H1 (cell line): ENCODE results near the gene GAPT. TPM values are rescaled to one million over a fixed set of nuclear protein-coding genes. Genes with fewer than 3 reads are reported as not detected.

Source experiments
- CTCF ChIA-PET: fragments of 300-600 bp; sonication (Branson Sonifier 250); formaldehyde crosslinking; loops from one replicate; lab custom pipeline; 2021; ENCODE audit not compliant: partially characterized antibody; lab: Charles Lee
- POLR2A ChIA-PET: fragments of 300-600 bp; sonication (Branson Sonifier 250); formaldehyde crosslinking; loops from one replicate; lab custom pipeline; 2021; ENCODE audit warnings: inconsistent platforms; ENCODE audit not compliant: partially characterized antibody; lab: Charles Lee
- DNase-seq, 2 experiments: peaks; one replicate each; pipeline versions ENCODE4 v3.0.0 to v3.0.0-alpha.2; 2010 to 2022; ENCODE audit warnings: low spot score in 2 of 2, low read depth in 1 of 2, mixed read lengths in 1 of 2
- FAIRE-seq: peaks from 2 replicates; lab custom pipeline; 2011; peaks lifted over from hg19 to GRCh38; lab: Jason Lieb, UNC
- H2AFZ ChIP-seq: 2 replicates; pipeline ENCODE4 v1.8.1; 2012; ENCODE audit warnings: low read length, inconsistent platforms
- H2AK5ac ChIP-seq: 2 replicates; pipeline ENCODE4 v1.6.1; 2013; ENCODE audit warnings: low read depth, low read length
- H2BK120ac ChIP-seq: replicated peaks from 2 replicates; pipeline ENCODE3; 2013; ENCODE audit warnings: low read depth, low read length, inconsistent platforms
- H2BK12ac ChIP-seq: 2 replicates; pipeline ENCODE4 v1.6.1; 2013; ENCODE audit warnings: low read depth, low read length
- H2BK15ac ChIP-seq: 2 replicates; pipeline ENCODE4 v1.6.1; 2013; ENCODE audit warnings: low read length
- H2BK20ac ChIP-seq: 2 replicates; pipeline ENCODE4 v1.6.1; 2013; ENCODE audit warnings: low read length
- H2BK5ac ChIP-seq: 2 replicates; pipeline ENCODE4 v1.6.1; 2013; ENCODE audit warnings: low read depth, low read length
- H3K14ac ChIP-seq: 2 replicates; pipeline ENCODE4 v1.6.1; 2013; ENCODE audit warnings: inconsistent platforms; ENCODE audit not compliant: insufficient read length
- H3K18ac ChIP-seq: 2 replicates; pipeline ENCODE4 v1.6.1; 2013; ENCODE audit warnings: low read length; ENCODE audit errors: extremely low read depth
- H3K23ac ChIP-seq: 2 replicates; pipeline ENCODE4 v1.6.1; 2013; ENCODE audit warnings: inconsistent platforms; ENCODE audit not compliant: insufficient read length
- H3K23me2 ChIP-seq: 2 replicates; pipeline ENCODE4 v1.6.1; 2013; ENCODE audit warnings: low read depth, low read length
- H3K27ac ChIP-seq: 2 replicates; pipeline ENCODE4 v1.6.1; 2011; ENCODE audit warnings: low read depth, low read length, inconsistent platforms
- H3K27me3 ChIP-seq, 4 experiments: replicated peaks in 1 of 4; 1 replicate in 1 of 4; 2 replicates in 3 of 4; pipeline versions ENCODE4 v1.6.1 to v1.8.1; 2011 to 2013; ENCODE audit warnings: low read length in 3 of 4, mild to moderate bottlenecking in 3 of 4, inconsistent platforms in 2 of 4, mixed read lengths in 2 of 4, moderate library complexity in 1 of 4; ENCODE audit not compliant: control insufficient read depth in 3 of 4, insufficient read depth in 3 of 4; ENCODE audit errors: extremely low read depth in 1 of 4
- H3K36me3 ChIP-seq, 4 experiments: 2 replicates each; pipeline versions ENCODE4 v1.6.1 to v1.8.1; 2011 to 2013; ENCODE audit warnings: mild to moderate bottlenecking in 4 of 4, low read length in 3 of 4, moderate library complexity in 2 of 4, control low read depth in 1 of 4, inconsistent platforms in 1 of 4; ENCODE audit not compliant: insufficient read depth in 4 of 4, control insufficient read depth in 2 of 4
- H3K4ac ChIP-seq: replicated peaks from 2 replicates; pipeline ENCODE3; 2013; ENCODE audit warnings: low read length, low read depth, mixed read lengths, inconsistent platforms; ENCODE audit not compliant: insufficient read length
- H3K4me1 ChIP-seq, 4 experiments: replicated peaks in 1 of 4; 1 replicate in 1 of 4; 2 replicates in 3 of 4; pipeline versions ENCODE4 v1.6.1 to v1.8.1; 2011 to 2013; ENCODE audit warnings: low read length in 3 of 4, inconsistent platforms in 2 of 4, mixed read lengths in 1 of 4; ENCODE audit not compliant: insufficient read depth in 4 of 4, control insufficient read depth in 3 of 4
- H3K4me2 ChIP-seq, 2 experiments: 2 replicates each; pipeline versions ENCODE4 v1.6.1 to v1.8.1; 2011 to 2013; ENCODE audit warnings: low read depth in 2 of 2, low read length in 2 of 2, control low read depth in 1 of 2, inconsistent platforms in 1 of 2, mild to moderate bottlenecking in 1 of 2; ENCODE audit not compliant: insufficient read depth in 1 of 2
- H3K4me3 ChIP-seq, 4 experiments: fragments of 200-600, 300-600 bp in 1 of 4; sonication (generic), shearing (Covaris generic), sonication (Bioruptor Twin) in 1 of 4; 2 replicates each; pipeline versions ENCODE4 v1.5.1 to v1.8.1; 2011 to 2016; ENCODE audit warnings: low read length in 4 of 4, low read depth in 3 of 4, control low read depth in 2 of 4, inconsistent platforms in 2 of 4, mild to moderate bottlenecking in 2 of 4, mixed read lengths in 1 of 4, moderate library complexity in 1 of 4; ENCODE audit not compliant: insufficient read depth in 2 of 4; ENCODE audit errors: extremely low read depth in 1 of 4
- H3K56ac ChIP-seq: replicated peaks from 2 replicates; pipeline ENCODE3; 2013; ENCODE audit warnings: low read depth, mild to moderate bottlenecking, mixed read lengths, low read length, inconsistent platforms; ENCODE audit not compliant: insufficient read length
- H3K79me1 ChIP-seq: 2 replicates; pipeline ENCODE4 v1.6.1; 2013; ENCODE audit warnings: low read depth, low read length, control low read depth
- H3K79me2 ChIP-seq, 2 experiments: 2 replicates each; pipeline versions ENCODE4 v1.6.1 to v1.8.1; 2012 to 2013; ENCODE audit warnings: low read length in 2 of 2, mild to moderate bottlenecking in 2 of 2, inconsistent platforms in 1 of 2; ENCODE audit not compliant: insufficient read depth in 2 of 2, control insufficient read depth in 1 of 2
- H3K9ac ChIP-seq, 4 experiments: replicated peaks in 1 of 4; 1 replicate in 1 of 4; 2 replicates in 3 of 4; pipeline versions ENCODE4 v1.6.1 to v1.8.1; 2011 to 2013; ENCODE audit warnings: low read depth in 3 of 4, low read length in 3 of 4, control low read depth in 2 of 4, mild to moderate bottlenecking in 2 of 4, moderate library complexity in 2 of 4, inconsistent platforms in 1 of 4; ENCODE audit errors: extremely low read depth in 1 of 4
- H3K9me3 ChIP-seq, 2 experiments: 2 replicates each; pipeline versions ENCODE4 v1.6.1 to v1.8.1; 2012 to 2013; ENCODE audit warnings: mild to moderate bottlenecking in 2 of 2, moderate library complexity in 2 of 2, control low read depth in 1 of 2, inconsistent platforms in 1 of 2, low read depth in 1 of 2, low read length in 1 of 2, mixed read lengths in 1 of 2; ENCODE audit not compliant: insufficient read depth in 2 of 2
- H4K20me1 ChIP-seq, 2 experiments: replicated peaks in 1 of 2; 2 replicates each; pipeline versions ENCODE3 to v1.8.1; 2011 to 2013; ENCODE audit warnings: inconsistent platforms in 2 of 2, low read length in 2 of 2, mild to moderate bottlenecking in 1 of 2; ENCODE audit not compliant: insufficient read depth in 2 of 2, control insufficient read depth in 1 of 2
- H4K5ac ChIP-seq: 2 replicates; pipeline ENCODE4 v1.6.1; 2013; ENCODE audit warnings: low read length, low read depth, mixed read lengths, inconsistent platforms; ENCODE audit not compliant: insufficient read length
- H4K8ac ChIP-seq: 2 replicates; pipeline ENCODE4 v1.8.0; 2013; ENCODE audit warnings: mild to moderate bottlenecking, moderate library complexity, low read length, inconsistent platforms; ENCODE audit not compliant: insufficient read depth; ENCODE audit errors: extremely low read depth
- H4K91ac ChIP-seq: replicated peaks from 2 replicates; pipeline ENCODE3; 2013; ENCODE audit warnings: low read length, mixed read lengths, inconsistent platforms; ENCODE audit not compliant: insufficient read length
- RAD21 ChIP-seq, 2 experiments: IDR thresholded peaks in 1 of 2; conservative IDR thresholded peaks in 1 of 2; 2 replicates each; pipeline ENCODE4 v1.6.1; 2011; ENCODE audit warnings: low read depth in 2 of 2, low read length in 2 of 2, improper control_type of control experiment in 1 of 2, inconsistent platforms in 1 of 2, mild to moderate bottlenecking in 1 of 2, moderate library complexity in 1 of 2
- TBP ChIP-seq: IDR thresholded peaks from 2 replicates; pipeline ENCODE4 v1.6.1; 2011; ENCODE audit warnings: low read depth, low read length, improper control_type of control experiment
- WGBS, 2 experiments: shearing (Covaris generic) in 1 of 2; methylation state at CpG; one replicate each; pipeline versions ENCODE4 v1.1.6 to v1.1.7; 2013 to 2015; ENCODE audit warnings: low lambda C conversion rate in 2 of 2, mixed read lengths in 2 of 2, inconsistent platforms in 1 of 2, low coverage in 1 of 2, missing lambda C conversion rate in 1 of 2; ENCODE audit not compliant: insufficient replicate concordance in 2 of 2, insufficient coverage in 1 of 2, insufficient read length in 1 of 2; ENCODE audit errors: extremely low coverage in 1 of 2, missing lambda C conversion rate in 1 of 2; 5-methylcytosine and 5-hydroxymethylcytosine counted together
- polyA plus RNA-seq, 7 experiments: library from polyadenylated mRNA; depleted of rRNA in 3 of 7; stranded (reverse) in 5 of 7; unstranded in 2 of 7; fragments of >200 nt in 5 of 7; fragments of 200-250 nt in 2 of 7; gene quantifications; 1 replicate in 5 of 7; 2 replicates in 1 of 7; 4 replicates in 1 of 7; pipeline versions ENCODE4 v1.2.1 to v1.2.3, GENCODE V29; 2011 to 2013; ENCODE audit warnings: missing spikeins in 2 of 7, mixed read lengths in 2 of 7
- total RNA-seq: library from RNA; stranded (reverse); fragmentation: NEBNext Ultra II Directional; extraction: Animal tissue kit (Norgen Biotek cat#: 25700); gene quantifications from 2 replicates; pipeline ENCODE4 v1.2.1, GENCODE V29; 2021
- TF ChIP-seq, protein P1 (sequence below), 3 experiments: IDR thresholded peaks; 1 replicate in 2 of 3; 2 replicates in 1 of 3; pipeline versions ENCODE4 v1.5.1 to v1.6.1; 2011; ENCODE audit warnings: low read length in 3 of 3, mild to moderate bottlenecking in 3 of 3, inconsistent platforms in 2 of 3, low read depth in 1 of 3, moderate library complexity in 1 of 3; ENCODE audit not compliant: insufficient read depth in 1 of 3; ENCODE audit errors: control extremely low read depth in 1 of 3

Gene GAPT
- total and polyA plus RNA-seq, 2 of the 8 experiments (the other 6 are each of a cell fraction or from before 2014, with no cell fraction given) = not detected

DNA sequence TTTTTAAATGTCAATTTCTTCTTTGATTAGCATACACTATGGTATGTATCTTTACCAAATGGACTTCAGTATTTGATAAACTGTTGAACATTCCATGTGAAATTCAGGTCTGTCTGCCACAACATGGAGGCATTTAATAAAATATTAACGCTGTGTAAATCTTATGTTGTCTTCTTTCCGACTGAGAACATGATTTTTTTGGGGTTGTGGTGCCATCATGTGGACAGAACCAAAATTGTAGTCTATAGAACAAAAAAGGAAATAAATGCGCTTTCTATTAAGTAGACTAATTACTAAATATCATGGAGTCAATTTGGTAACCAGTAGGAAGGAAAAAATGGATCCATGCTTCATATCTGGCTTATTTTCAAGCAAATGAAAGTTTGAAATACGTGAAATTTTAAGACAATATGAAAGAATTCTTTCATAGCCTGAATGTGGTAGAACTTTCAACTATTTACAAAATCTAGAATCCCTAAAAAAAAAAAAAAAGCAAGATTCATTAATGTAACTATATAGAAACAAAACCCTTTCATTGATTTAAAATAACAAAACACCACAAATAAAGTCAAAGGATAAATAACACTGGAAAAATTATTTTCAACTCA is 28.5 kb upstream of the GAPT start:
- no peaks in the 10 kb centered on the region for H3K79me1 ChIP-seq
- H3K23ac ChIP-seq = no peak overlapping the region
- H3K79me2 ChIP-seq = 0 out of 4 replicates have a peak, but pooled peaks cover 0 to 2% of the 10 kb centered on the region in 2 experiments
- no peak overlapping the region for H2AK5ac ChIP-seq
- no peak overlapping the region for H3K56ac ChIP-seq
- TF ChIP-seq, protein P1, sequence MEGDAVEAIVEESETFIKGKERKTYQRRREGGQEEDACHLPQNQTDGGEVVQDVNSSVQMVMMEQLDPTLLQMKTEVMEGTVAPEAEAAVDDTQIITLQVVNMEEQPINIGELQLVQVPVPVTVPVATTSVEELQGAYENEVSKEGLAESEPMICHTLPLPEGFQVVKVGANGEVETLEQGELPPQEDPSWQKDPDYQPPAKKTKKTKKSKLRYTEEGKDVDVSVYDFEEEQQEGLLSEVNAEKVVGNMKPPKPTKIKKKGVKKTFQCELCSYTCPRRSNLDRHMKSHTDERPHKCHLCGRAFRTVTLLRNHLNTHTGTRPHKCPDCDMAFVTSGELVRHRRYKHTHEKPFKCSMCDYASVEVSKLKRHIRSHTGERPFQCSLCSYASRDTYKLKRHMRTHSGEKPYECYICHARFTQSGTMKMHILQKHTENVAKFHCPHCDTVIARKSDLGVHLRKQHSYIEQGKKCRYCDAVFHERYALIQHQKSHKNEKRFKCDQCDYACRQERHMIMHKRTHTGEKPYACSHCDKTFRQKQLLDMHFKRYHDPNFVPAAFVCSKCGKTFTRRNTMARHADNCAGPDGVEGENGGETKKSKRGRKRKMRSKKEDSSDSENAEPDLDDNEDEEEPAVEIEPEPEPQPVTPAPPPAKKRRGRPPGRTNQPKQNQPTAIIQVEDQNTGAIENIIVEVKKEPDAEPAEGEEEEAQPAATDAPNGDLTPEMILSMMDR (IDR thresholded peaks at IDR 0.05; ENCODE audit: control extremely low read depth in 1 of 3, insufficient read depth in 1 of 3, low read depth in 1 of 3, low read length in 3 of 3) = peak in 2 of 3 experiments; percentile 22 to 31; a peak in 2 of 4 replicates
- TF ChIP-seq RAD21 (IDR thresholded peaks at IDR 0.05 in 1 of 2, conservative IDR thresholded peaks at IDR 0.05 in 1 of 2; ENCODE audit: low read depth in 2 of 2, low read length in 2 of 2) (peak; percentile 76 to 79), TBP (no peak)
- H2BK5ac ChIP-seq = no peak overlapping the region
- H3K9me3 ChIP-seq = no peaks in the 10 kb centered on the region
- no peak overlapping the region for H2BK15ac ChIP-seq
- H2BK12ac ChIP-seq = no peak overlapping the region
- H3K27me3 ChIP-seq = peaks cover 0 to 3% (median 2%) of the 10 kb centered on the region in 4 experiments; a peak in 3 of 7 replicates
- H3K14ac ChIP-seq = no peak overlapping the region
- H4K5ac ChIP-seq = no peak overlapping the region
- H4K91ac ChIP-seq = no peak overlapping the region
- no peak overlapping the region for H2AFZ ChIP-seq
- ChIA-PET POLR2A (no interaction called here), CTCF (interaction anchor here (0.6 to 3.8 kb wide), 11 partner anchors 178 to 1165 kb away, joined by 3 to 27 read pairs (median 4); no protein-coding TSS in a partner anchor)
- WGBS, 2 experiments = 22% methylated on average over 4 of the region's 4 CpGs; no CpG with 5 or more reads in 1 of the 2 experiments
- no peak overlapping the region for H3K4me3 ChIP-seq
- H2BK20ac ChIP-seq = no peak overlapping the region
- H2BK120ac ChIP-seq = no peak overlapping the region
- H4K20me1 ChIP-seq = peaks cover 0 to 2% of the 10 kb centered on the region in 2 experiments
- no peak overlapping the region for H4K8ac ChIP-seq
- H3K4me1 ChIP-seq = peaks cover 2 to 8% (median 4%) of the 10 kb centered on the region in 4 experiments
- no peak overlapping the region for H3K27ac ChIP-seq
- no peak overlapping the region for H3K18ac ChIP-seq
- peaks cover 0 to under 1% (median 0%) of the 10 kb centered on the region in 4 experiments; a peak in 1 of 8 replicates for H3K36me3 ChIP-seq
- DNase-seq (no peak), FAIRE-seq (peak; percentile 55)
- H3K4me2 ChIP-seq = no peak overlapping the region
- H3K4ac ChIP-seq = no peak overlapping the region
- no peak overlapping the region for H3K9ac ChIP-seq
- no peaks in the 10 kb centered on the region; the same call in 1 of the 2 replicates for H3K23me2 ChIP-seq
